Prostate gland (tissue), 2 donors: ENCODE data around the gene NODAL. TPM values are rescaled to one million over a fixed set of nuclear protein-coding genes. Genes with fewer than 3 reads are reported as not detected.

Experiments
- DNase-seq: peaks from one replicate; pipeline ENCODE4 v3.0.0-alpha.2; 2019; ENCODE audit warnings: low spot score
- H3K27ac ChIP-seq, 2 donors: fragments of 200-600 bp; sonication (generic); 2 replicates each; pipeline ENCODE4 v1.5.1; 2017 to 2019
- H3K27me3 ChIP-seq: fragments of 200-600 bp; sonication (generic); replicated peaks from 2 replicates; pipeline ENCODE4 v1.5.1; 2019; ENCODE audit not compliant: insufficient read depth
- H3K36me3 ChIP-seq, 2 donors: fragments of 200-600 bp; sonication (generic); 1 replicate in 1 of 2; 2 replicates in 1 of 2; pipeline versions ENCODE4 v1.5.1 to v1.8.1; 2017 to 2019
- H3K4me1 ChIP-seq: fragments of 200-600 bp; sonication (generic); replicated peaks from 2 replicates; pipeline ENCODE4 v1.5.1; 2019
- H3K4me3 ChIP-seq, 2 donors: fragments of 200-600 bp; sonication (generic); 2 replicates each; pipeline ENCODE4 v1.5.1; 2017 to 2019
- H3K9me3 ChIP-seq: fragments of 200-600 bp; sonication (generic); 2 replicates; pipeline ENCODE4 v1.5.1; 2017
- POLR2A ChIP-seq: fragments of 450-650 bp; IDR thresholded peaks from one replicate; pipeline ENCODE4 v1.6.1; 2016; ENCODE audit warnings: antibody characterized with exemption, mild to moderate bottlenecking
- POLR2AphosphoS5 ChIP-seq: sonication (generic); formaldehyde crosslinking; IDR thresholded peaks from one replicate; pipeline ENCODE4 v1.6.1; 2017; ENCODE audit warnings: antibody characterized with exemption
- WGBS: methylation state at CpG from one replicate; pipeline ENCODE4 v1.1.5; 2018; 5-methylcytosine and 5-hydroxymethylcytosine counted together
- intact Hi-C: fragments of 100-400 bp; cut with DNase I; formaldehyde crosslinking; loops from one replicate; pipeline ENCODE4 v1.14.2; 2022
- total RNA-seq, 2 donors: library from RNA; depleted of rRNA; stranded (reverse); fragments of >200 nt; gene quantifications; one replicate each; pipeline ENCODE4 v1.1.0, GENCODE V29; 2016
- TF ChIP-seq, protein P1 (sequence below), 4 experiments: fragments of 200-600 bp in 2 of 4; fragments of 450-650 bp in 2 of 4; sonication (generic) in 2 of 4; IDR thresholded peaks; 1 replicate in 3 of 4; 2 replicates in 1 of 4; pipeline ENCODE4 v1.5.1; 2016 to 2019; ENCODE audit warnings: antibody characterized with exemption in 4 of 4, mild to moderate bottlenecking in 2 of 4, moderate library complexity in 2 of 4

The NODAL gene
- total RNA-seq, 2 donors from 2014 or later: not detected

DNA sequence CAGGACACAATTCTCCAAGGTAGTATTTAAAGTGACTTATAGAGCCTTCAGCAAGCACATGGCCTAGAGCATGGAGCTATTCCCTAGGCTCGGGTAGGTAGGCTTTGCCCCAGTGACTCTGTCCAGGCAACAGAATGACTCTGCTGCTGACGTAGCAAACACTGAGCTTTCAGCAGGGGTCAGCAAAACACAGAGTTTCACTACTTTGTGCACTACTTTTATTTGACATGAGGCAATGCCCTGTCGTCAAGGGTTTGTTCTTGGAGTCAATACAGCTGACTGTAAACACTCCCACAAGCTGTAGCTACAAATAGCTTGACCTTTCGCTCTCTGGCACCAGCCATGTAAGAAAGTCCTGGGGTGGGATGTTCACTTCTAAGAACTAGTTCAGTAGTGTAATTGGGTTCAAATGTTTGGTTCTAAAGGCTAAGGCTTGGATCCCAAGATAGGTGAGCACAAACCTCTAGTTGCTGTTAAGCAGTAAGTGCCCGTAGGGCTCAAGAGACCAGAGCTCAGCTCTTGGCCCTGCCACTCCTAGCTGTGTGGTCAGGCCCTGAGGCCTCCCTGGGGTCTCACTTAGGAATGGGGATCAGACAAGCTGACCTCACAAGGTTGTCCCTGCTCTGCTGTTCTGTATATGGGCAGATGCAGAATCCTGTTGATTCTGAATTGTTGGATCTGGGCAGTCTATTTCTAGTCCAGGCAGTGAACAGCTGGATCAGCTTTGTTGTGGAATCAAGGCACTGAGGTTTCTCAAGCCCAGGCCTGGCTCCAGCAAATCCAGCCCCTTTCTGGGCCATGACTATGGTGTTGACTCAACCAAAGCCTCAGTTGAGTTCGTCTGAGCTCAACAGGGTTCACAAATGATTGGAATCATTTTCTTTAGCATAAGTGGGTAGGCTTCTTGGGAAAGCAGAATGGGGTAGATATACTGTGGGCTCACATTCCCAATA is 10.7 kb downstream of the NODAL start:
- intact Hi-C loops: no loop called here
- no peak overlapping the region for H3K4me3 ChIP-seq
- H3K4me1 ChIP-seq: no peaks in the 10 kb centered on the region
- DNase-seq: peak; percentile 14
- H3K27ac ChIP-seq: peak overlapping the region in 1 of 2 donors; percentile 39
- TF ChIP-seq, protein P1, sequence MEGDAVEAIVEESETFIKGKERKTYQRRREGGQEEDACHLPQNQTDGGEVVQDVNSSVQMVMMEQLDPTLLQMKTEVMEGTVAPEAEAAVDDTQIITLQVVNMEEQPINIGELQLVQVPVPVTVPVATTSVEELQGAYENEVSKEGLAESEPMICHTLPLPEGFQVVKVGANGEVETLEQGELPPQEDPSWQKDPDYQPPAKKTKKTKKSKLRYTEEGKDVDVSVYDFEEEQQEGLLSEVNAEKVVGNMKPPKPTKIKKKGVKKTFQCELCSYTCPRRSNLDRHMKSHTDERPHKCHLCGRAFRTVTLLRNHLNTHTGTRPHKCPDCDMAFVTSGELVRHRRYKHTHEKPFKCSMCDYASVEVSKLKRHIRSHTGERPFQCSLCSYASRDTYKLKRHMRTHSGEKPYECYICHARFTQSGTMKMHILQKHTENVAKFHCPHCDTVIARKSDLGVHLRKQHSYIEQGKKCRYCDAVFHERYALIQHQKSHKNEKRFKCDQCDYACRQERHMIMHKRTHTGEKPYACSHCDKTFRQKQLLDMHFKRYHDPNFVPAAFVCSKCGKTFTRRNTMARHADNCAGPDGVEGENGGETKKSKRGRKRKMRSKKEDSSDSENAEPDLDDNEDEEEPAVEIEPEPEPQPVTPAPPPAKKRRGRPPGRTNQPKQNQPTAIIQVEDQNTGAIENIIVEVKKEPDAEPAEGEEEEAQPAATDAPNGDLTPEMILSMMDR (IDR thresholded peaks at IDR 0.05): peak in 1 of 4 experiments; percentile 30
- TF ChIP-seq POLR2AphosphoS5: peak; percentile 61
- no peak for TF ChIP-seq POLR2A
- H3K9me3 ChIP-seq: no peaks in the 10 kb centered on the region
- WGBS: 43% methylated on average over 6 of the region's 6 CpGs
- no peaks in the 10 kb centered on the region for H3K27me3 ChIP-seq
- H3K36me3 ChIP-seq: no peaks in the 10 kb centered on the region

DNA sequence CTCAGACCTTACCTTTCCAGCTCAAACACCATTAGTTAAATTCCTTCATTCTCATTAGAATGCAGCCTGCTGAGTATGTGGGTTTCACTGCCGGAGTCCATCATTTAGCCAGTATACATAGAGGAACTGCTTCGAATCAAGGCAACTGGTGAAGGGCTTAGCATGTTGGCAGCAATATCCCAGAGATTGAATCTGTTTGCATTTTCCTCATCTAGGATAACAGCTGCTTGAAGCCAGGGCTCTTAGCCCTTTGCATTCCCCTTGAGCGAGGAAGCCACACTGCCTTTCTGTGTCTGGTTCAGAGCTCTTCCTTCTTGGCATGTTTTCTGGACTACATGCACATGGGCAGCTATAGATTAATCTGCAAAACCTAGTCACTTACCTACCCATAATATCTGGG is 14.7 kb downstream of the NODAL start:
- 97% methylated on average over 3 of the region's 3 CpGs for WGBS
- no peak for DNase-seq
- H3K36me3 ChIP-seq: peaks cover 0 to 5% of the 10 kb centered on the region in 2 donors

DNA sequence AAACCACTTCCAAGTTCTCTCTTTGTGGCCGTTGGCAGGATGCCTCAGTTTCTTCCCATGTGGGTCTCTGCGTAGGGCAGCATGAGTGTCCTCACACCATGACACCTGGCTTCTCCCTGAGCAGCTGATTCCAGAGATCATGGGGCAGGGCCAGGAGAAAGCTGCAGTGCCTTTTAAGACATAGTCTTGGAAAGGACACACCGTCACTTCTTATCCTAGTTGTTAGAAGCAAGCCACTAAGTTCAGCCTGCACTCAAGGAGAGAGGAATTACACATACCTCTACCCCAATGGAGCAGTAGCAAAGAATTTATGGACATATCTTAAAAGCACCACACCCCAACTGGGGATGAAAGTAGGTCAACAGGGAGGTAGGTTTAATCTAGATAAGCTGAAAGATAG is 16.4 kb downstream of the NODAL start:
- peaks cover 0 to 5% of the 10 kb centered on the region in 2 donors for H3K36me3 ChIP-seq
- 52% methylated on average over 3 of the region's 3 CpGs for WGBS
- intact Hi-C loops: no loop called here
- no peak for DNase-seq
- H3K4me1 ChIP-seq: no peaks in the 10 kb centered on the region
- H3K27ac ChIP-seq: no peak overlapping the region
- TF ChIP-seq, protein P1 (IDR thresholded peaks at IDR 0.05): no peak
- no peak for TF ChIP-seq POLR2AphosphoS5
- no peak for TF ChIP-seq POLR2A
- no peaks in the 10 kb centered on the region for H3K9me3 ChIP-seq
- H3K27me3 ChIP-seq: no peaks in the 10 kb centered on the region
- H3K4me3 ChIP-seq: no peak overlapping the region

More for the DNA sequence above, 14.7 kb downstream of the NODAL start:
- TF ChIP-seq, protein P1 (IDR thresholded peaks at IDR 0.05): no peak
- no peak for TF ChIP-seq POLR2AphosphoS5
- TF ChIP-seq POLR2A: no peak
- intact Hi-C loops: no loop called here
- Histone ChIP-seq H3K4me1 (no peaks in the 10 kb centered on the region), H3K27me3 (no peaks in the 10 kb centered on the region), H3K9me3 (no peaks in the 10 kb centered on the region), H3K27ac (no peak overlapping the region), H3K4me3 (no peak overlapping the region)

DNA sequence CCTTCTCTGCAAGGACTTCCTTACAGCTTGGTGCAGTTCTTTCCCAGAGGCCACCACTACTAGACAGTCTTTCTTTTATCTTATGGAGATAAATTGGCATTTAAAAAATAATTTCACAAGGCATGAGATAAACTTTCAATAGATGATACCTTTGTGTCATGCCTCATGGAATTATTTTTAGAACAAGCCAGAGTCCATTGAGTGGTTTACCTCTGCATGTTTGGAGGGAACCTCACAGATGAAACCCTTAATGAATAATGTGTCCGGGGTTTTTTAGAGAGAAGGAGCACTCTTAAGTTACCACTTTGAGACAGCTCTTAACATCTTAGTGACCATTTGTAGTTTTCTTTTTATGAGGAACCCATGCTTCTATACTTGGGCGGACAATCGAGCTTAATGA is 17.2 kb downstream of the NODAL start:
- WGBS: 77% methylated on average over 3 of the region's 3 CpGs
- no peak for DNase-seq
- peaks cover 0 to 5% of the 10 kb centered on the region in 2 donors for H3K36me3 ChIP-seq
- no peaks in the 10 kb centered on the region for H3K9me3 ChIP-seq
- H3K27ac ChIP-seq: no peak overlapping the region
- intact Hi-C loops: no loop called here
- no peak overlapping the region for H3K4me3 ChIP-seq
- no peaks in the 10 kb centered on the region for H3K27me3 ChIP-seq
- no peaks in the 10 kb centered on the region for H3K4me1 ChIP-seq
- no peak for TF ChIP-seq POLR2A
- TF ChIP-seq, protein P1 (IDR thresholded peaks at IDR 0.05): no peak
- no peak for TF ChIP-seq POLR2AphosphoS5
